NCI-H1105 treated with DMSO at 0.1 percent for 48 hours (cell line): ENCODE data around the gene PROK1.
A peak's percentile ranks its signal among the peaks of the same experiment; 100 is the strongest.
"Not testable (repeated sequence)": the region's sequence is repeated elsewhere in the genome, so short reads cannot be mapped to it uniquely, and the experiment has no call there.

ENCODE experiments used
- DNase-seq: peaks from one replicate; lab custom pipeline; 2025; lab: John Stamatoyannopoulos, UW

The PROK1 gene

GRCh38 chr1:110450929-110451328 is at the start of gene PROK1:
Gene PROK1 (plus strand): TSS chr1:110451149. CDS start chr1:110451217, 68 bp downstream.
- no peak for DNase-seq

- no peak for DNase-seq
These were observed 47.1 kb upstream of the PROK1 start for GRCh38 chr1:110403805-110404204.

GRCh38 chr1:110404401-110404800 is 46.5 kb upstream of the PROK1 start:
- DNase-seq: no peak

- not testable (repeated sequence) for DNase-seq
These were observed 44.5 kb upstream of the PROK1 start for GRCh38 chr1:110406407-110406806.

- peak; percentile 87 for DNase-seq
These were observed 43.4 kb upstream of the PROK1 start, which contains the start of gene LAMTOR5 for GRCh38 chr1:110407260-110408210. Gene LAMTOR5 (minus strand): TSS chr1:110407694. CDS start chr1:110407620, 74 bp downstream.

GRCh38 chr1:110408488-110408887 is 42.5 kb upstream of the PROK1 start:
- no peak for DNase-seq

GRCh38 chr1:110409316-110409715 is 41.6 kb upstream of the PROK1 start:
- no peak for DNase-seq

- no peak for DNase-seq
These were observed 39.7 kb upstream of the PROK1 start for GRCh38 chr1:110411173-110411735.

- DNase-seq: peak; percentile 15
These were observed 38.4 kb upstream of the PROK1 start for GRCh38 chr1:110412576-110412975.

- not testable (repeated sequence) for DNase-seq
These were observed 37.9 kb upstream of the PROK1 start for GRCh38 chr1:110413045-110413444.

GRCh38 chr1:110418729-110419128 is 32.2 kb upstream of the PROK1 start:
- no peak for DNase-seq

GRCh38 chr1:110420023-110420662 is 30.8 kb upstream of the PROK1 start:
- no peak for DNase-seq

GRCh38 chr1:110420874-110421793 is 29.8 kb upstream of the PROK1 start:
- DNase-seq: no peak

GRCh38 chr1:110424699-110425611 is 26.0 kb upstream of the PROK1 start:
- DNase-seq: no peak

GRCh38 chr1:110425612-110426152 is 25.3 kb upstream of the PROK1 start:
- no peak for DNase-seq

- DNase-seq: no peak
These were observed 24.1 kb upstream of the PROK1 start for GRCh38 chr1:110426854-110427253.

- DNase-seq: no peak
These were observed 22.0 kb upstream of the PROK1 start for GRCh38 chr1:110428946-110429345.

GRCh38 chr1:110430366-110430765 is 20.6 kb upstream of the PROK1 start:
- DNase-seq: no peak

GRCh38 chr1:110430901-110431300 is 20.0 kb upstream of the PROK1 start:
- DNase-seq: no peak

- no peak for DNase-seq
These were observed 17.7 kb upstream of the PROK1 start for GRCh38 chr1:110433213-110433612.
